H9 (cell line): ENCODE measurements around the gene HOXD4. TPM values are rescaled to one million over a fixed set of nuclear protein-coding genes. Genes with fewer than 3 reads are reported as not detected.
A peak's percentile ranks its signal among the peaks of the same experiment; 100 is the strongest.

Experiments used
- DNase-seq: peaks from one replicate; pipeline ENCODE4 v3.0.0-alpha.2; 2017
- H2AFZ ChIP-seq: one replicate; pipeline ENCODE4 v1.6.1; 2013; ENCODE audit warnings: mild to moderate bottlenecking, low read length, control low read depth, moderate library complexity
- H2AK5ac ChIP-seq: 2 replicates; pipeline ENCODE4 v1.6.1; 2013; ENCODE audit warnings: low read length, control low read depth, mixed read lengths; ENCODE audit not compliant: insufficient read length
- H2BK120ac ChIP-seq: one replicate; pipeline ENCODE4 v1.6.1; 2013; ENCODE audit warnings: low read depth, mild to moderate bottlenecking, low read length, control low read depth, inconsistent platforms; ENCODE audit not compliant: poor library complexity, severe bottlenecking
- H2BK12ac ChIP-seq: 2 replicates; pipeline ENCODE4 v1.6.1; 2013; ENCODE audit warnings: low read length, control low read depth, mixed read lengths, low read depth; ENCODE audit not compliant: insufficient read length
- H2BK15ac ChIP-seq: 2 replicates; pipeline ENCODE4 v1.6.1; 2013; ENCODE audit warnings: low read depth, low read length, control low read depth
- H2BK20ac ChIP-seq: one replicate; pipeline ENCODE4 v1.6.1; 2013; ENCODE audit warnings: low read depth, mild to moderate bottlenecking, low read length, control low read depth, inconsistent platforms; ENCODE audit not compliant: poor library complexity, severe bottlenecking
- H2BK5ac ChIP-seq: 2 replicates; pipeline ENCODE4 v1.6.1; 2013; ENCODE audit warnings: low read length, control low read depth, mixed read lengths; ENCODE audit not compliant: insufficient read length
- H3K14ac ChIP-seq: 2 replicates; pipeline ENCODE4 v1.6.1; 2013; ENCODE audit warnings: low read length, control low read depth; ENCODE audit not compliant: insufficient read depth
- H3K18ac ChIP-seq: 2 replicates; pipeline ENCODE4 v1.6.1; 2013; ENCODE audit warnings: low read depth, mild to moderate bottlenecking, mixed read lengths, low read length, control low read depth; ENCODE audit not compliant: insufficient read length
- H3K23ac ChIP-seq: 2 replicates; pipeline ENCODE4 v1.6.1; 2013; ENCODE audit warnings: low read length, control low read depth, mixed read lengths, low read depth; ENCODE audit not compliant: insufficient read length
- H3K23me2 ChIP-seq: 2 replicates; pipeline ENCODE4 v1.6.1; 2013; ENCODE audit warnings: low read depth, mild to moderate bottlenecking, mixed read lengths, low read length, control low read depth; ENCODE audit not compliant: insufficient read length, poor library complexity, severe bottlenecking
- H3K27ac ChIP-seq: 2 replicates; pipeline ENCODE4 v1.5.1; 2013; ENCODE audit warnings: low read length, control low read depth, mixed read lengths, low read depth; ENCODE audit not compliant: insufficient read length
- H3K27me3 ChIP-seq: 2 replicates; pipeline ENCODE4 v1.6.1; 2013; ENCODE audit warnings: low read length, control low read depth, inconsistent platforms; ENCODE audit not compliant: insufficient read depth
- H3K4ac ChIP-seq: 2 replicates; pipeline ENCODE4 v1.6.1; 2013; ENCODE audit warnings: low read depth, mild to moderate bottlenecking, control low read depth, inconsistent platforms, low read length, moderate library complexity
- H3K4me1 ChIP-seq: 2 replicates; pipeline ENCODE4 v1.6.1; 2013; ENCODE audit warnings: low read length, control low read depth, inconsistent platforms; ENCODE audit not compliant: insufficient read depth
- H3K4me2 ChIP-seq: 2 replicates; pipeline ENCODE4 v1.6.1; 2013; ENCODE audit warnings: low read length, control low read depth, mixed read lengths; ENCODE audit not compliant: insufficient read length, insufficient read depth
- H3K56ac ChIP-seq: 2 replicates; pipeline ENCODE4 v1.6.1; 2013; ENCODE audit warnings: low read depth, mild to moderate bottlenecking, mixed read lengths, low read length, control low read depth; ENCODE audit not compliant: insufficient read length
- H3K79me1 ChIP-seq: 2 replicates; pipeline ENCODE4 v1.6.1; 2013; ENCODE audit warnings: low read depth, mild to moderate bottlenecking, moderate library complexity, low read length, control low read depth, inconsistent platforms; ENCODE audit not compliant: insufficient read depth, poor library complexity, severe bottlenecking
- H3K79me2 ChIP-seq: 2 replicates; pipeline ENCODE4 v1.6.1; 2013; ENCODE audit warnings: low read length, control low read depth, inconsistent platforms; ENCODE audit not compliant: insufficient read depth
- H3K9ac ChIP-seq: 2 replicates; pipeline ENCODE4 v1.6.1; 2013; ENCODE audit warnings: low read length, control low read depth, mixed read lengths; ENCODE audit not compliant: insufficient read length; ENCODE audit errors: extremely low read depth
- H3K9me3 ChIP-seq: one replicate; pipeline ENCODE4 v1.6.1; 2013; ENCODE audit warnings: low read depth, low read length, inconsistent platforms; ENCODE audit not compliant: control insufficient read depth
- H3T11ph ChIP-seq: one replicate; pipeline ENCODE4 v1.6.1; 2013; ENCODE audit warnings: mild to moderate bottlenecking, low read length, control low read depth, inconsistent platforms
- H4K20me1 ChIP-seq: one replicate; pipeline ENCODE4 v1.6.1; 2013; ENCODE audit not compliant: control insufficient read depth, insufficient read length, insufficient read depth
- H4K5ac ChIP-seq: 2 replicates; pipeline ENCODE4 v1.6.1; 2013; ENCODE audit warnings: low read depth, mild to moderate bottlenecking, mixed read lengths, low read length, control low read depth; ENCODE audit not compliant: insufficient read length
- H4K8ac ChIP-seq: replicated peaks from 2 replicates; pipeline ENCODE4 v1.6.1; 2013; ENCODE audit warnings: low read length, control low read depth, mixed read lengths, low read depth; ENCODE audit not compliant: insufficient read length
- H4K91ac ChIP-seq: 2 replicates; pipeline ENCODE4 v1.6.1; 2013; ENCODE audit warnings: low read depth, mild to moderate bottlenecking, moderate library complexity, mixed read lengths, low read length, control low read depth; ENCODE audit not compliant: insufficient read length
- H3K27ac Mint-ChIP-seq, 3 experiments: 2 replicates in 2 of 3; 3 replicates in 1 of 3; pipeline ENCODE4 v1.8.0; 2020 to 2021; ENCODE audit warnings: mixed read lengths in 3 of 3, mild to moderate bottlenecking in 1 of 3, moderate library complexity in 1 of 3
- H3K27me3 Mint-ChIP-seq: 2 replicates; pipeline ENCODE4 v1.8.0; 2021; ENCODE audit warnings: low read depth, mild to moderate bottlenecking, moderate library complexity, mixed read lengths
- H3K36me3 Mint-ChIP-seq, 3 experiments: 2 replicates in 2 of 3; 3 replicates in 1 of 3; pipeline ENCODE4 v1.8.0; 2020 to 2021; ENCODE audit warnings: low read depth in 3 of 3, mixed read lengths in 3 of 3; ENCODE audit not compliant: insufficient read depth in 1 of 3
- H3K4me1 Mint-ChIP-seq, 2 experiments: 2 replicates each; pipeline ENCODE4 v1.8.0; 2020; ENCODE audit warnings: mixed read lengths in 2 of 2
- H3K4me3 Mint-ChIP-seq, 2 experiments: 2 replicates in 1 of 2; 3 replicates in 1 of 2; pipeline ENCODE4 v1.8.0; 2020 to 2021; ENCODE audit warnings: mild to moderate bottlenecking in 2 of 2, mixed read lengths in 2 of 2, moderate library complexity in 1 of 2
- H3K9me3 Mint-ChIP-seq, 2 experiments: 2 replicates in 1 of 2; 3 replicates in 1 of 2; pipeline ENCODE4 v1.8.0; 2020; ENCODE audit warnings: mild to moderate bottlenecking in 2 of 2, mixed read lengths in 2 of 2, moderate library complexity in 1 of 2
- CTCF ChIP-seq: fragments of 200-600 bp; sonication (generic); conservative IDR thresholded peaks from 3 replicates; pipeline ENCODE4 v1.8.0; 2021; ENCODE audit warnings: antibody characterized with exemption, mild to moderate bottlenecking
- WGBS: extraction: QIAGEN DNeasy Blood & Tissue Kit; methylation state at CpG from one replicate; pipeline ENCODE4 v1.1.7; 2013; ENCODE audit warnings: missing lambda C conversion rate, low lambda C conversion rate, mixed read lengths; ENCODE audit not compliant: insufficient read length; ENCODE audit errors: extremely low coverage; 5-methylcytosine and 5-hydroxymethylcytosine counted together
- total RNA-seq: library from RNA; stranded (reverse); gene quantifications from 2 replicates; pipeline ENCODE4 v1.2.1, GENCODE V29; 2021

Gene HOXD4
- total RNA-seq, 1 experiment from 2014 or later: not detected

GRCh38 chr2:176103194-176103593, 48.2 kb upstream of the HOXD4 start:
- Mint-ChIP-seq H3K4me3 (no peak overlapping the region), H3K36me3 (no peaks in the 10 kb centered on the region; a peak in 2 of 7 replicates), H3K27ac (no peak overlapping the region), H3K9me3 (peaks cover 5 to 15% of the 10 kb centered on the region in 2 experiments; a peak in 4 of 5 replicates), H3K4me1 (peaks cover 21 to 40% of the 10 kb centered on the region in 2 experiments), H3K27me3 (peaks cover 96% of the 10 kb centered on the region)
- no peak overlapping the region for H2BK5ac ChIP-seq
- H3K23me2 ChIP-seq: peaks cover 5% of the 10 kb centered on the region
- no peak overlapping the region for H4K91ac ChIP-seq
- H4K20me1 ChIP-seq: no peaks in the 10 kb centered on the region
- no peak overlapping the region for H3K14ac ChIP-seq
- no CpG with 5 or more reads among the region's 7 CpGs for WGBS
- H4K5ac ChIP-seq: no peak overlapping the region
- no peak overlapping the region for H3T11ph ChIP-seq
- H3K79me2 ChIP-seq: no peaks in the 10 kb centered on the region
- TF ChIP-seq CTCF: no peak
- peak; percentile 22 for DNase-seq
- H3K4me1 ChIP-seq: no peaks in the 10 kb centered on the region
- no peak overlapping the region for H3K4me2 ChIP-seq
- no peak overlapping the region for H3K23ac ChIP-seq
- no peak overlapping the region for H2BK120ac ChIP-seq
- no peak overlapping the region for H2AFZ ChIP-seq
- no peak overlapping the region for H4K8ac ChIP-seq
- H2BK20ac ChIP-seq: no peak overlapping the region
- no peak overlapping the region for H3K4ac ChIP-seq
- peaks cover 93% of the 10 kb centered on the region for H3K27me3 ChIP-seq
- no peaks in the 10 kb centered on the region for H3K79me1 ChIP-seq
- H3K27ac ChIP-seq: no peak overlapping the region
- no peak overlapping the region for H2BK15ac ChIP-seq
- H3K18ac ChIP-seq: no peak overlapping the region
- no peaks in the 10 kb centered on the region for H3K9me3 ChIP-seq
- no peak overlapping the region for H2BK12ac ChIP-seq
- H3K9ac ChIP-seq: no peak overlapping the region
- H3K56ac ChIP-seq: no peak overlapping the region
- H2AK5ac ChIP-seq: no peak overlapping the region
